ENCODE results near the gene DELE1.
A peak's percentile ranks its signal among the peaks of the same experiment; 100 is the strongest.

The DELE1 gene

DNA sequence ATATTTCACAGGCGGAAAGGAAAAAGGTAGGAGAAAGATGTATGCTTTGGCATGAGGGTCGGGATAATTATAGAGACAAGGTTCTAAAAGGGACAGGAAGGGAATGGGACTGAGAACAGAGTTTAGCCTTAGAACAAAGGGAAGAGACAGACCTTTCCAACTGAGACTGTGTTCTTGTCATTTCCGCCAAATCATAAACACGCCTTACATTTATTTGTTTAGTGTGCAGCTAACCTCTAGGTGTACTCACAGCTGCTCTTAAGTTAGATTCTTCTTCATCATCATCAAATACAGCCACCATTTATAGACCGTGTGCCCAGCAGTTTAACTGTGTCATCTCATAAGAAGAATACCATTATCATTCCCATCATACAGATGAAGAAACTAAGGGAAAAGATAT is 5.9 kb upstream of the DELE1 start:
- TF ChIP-seq, protein P1, sequence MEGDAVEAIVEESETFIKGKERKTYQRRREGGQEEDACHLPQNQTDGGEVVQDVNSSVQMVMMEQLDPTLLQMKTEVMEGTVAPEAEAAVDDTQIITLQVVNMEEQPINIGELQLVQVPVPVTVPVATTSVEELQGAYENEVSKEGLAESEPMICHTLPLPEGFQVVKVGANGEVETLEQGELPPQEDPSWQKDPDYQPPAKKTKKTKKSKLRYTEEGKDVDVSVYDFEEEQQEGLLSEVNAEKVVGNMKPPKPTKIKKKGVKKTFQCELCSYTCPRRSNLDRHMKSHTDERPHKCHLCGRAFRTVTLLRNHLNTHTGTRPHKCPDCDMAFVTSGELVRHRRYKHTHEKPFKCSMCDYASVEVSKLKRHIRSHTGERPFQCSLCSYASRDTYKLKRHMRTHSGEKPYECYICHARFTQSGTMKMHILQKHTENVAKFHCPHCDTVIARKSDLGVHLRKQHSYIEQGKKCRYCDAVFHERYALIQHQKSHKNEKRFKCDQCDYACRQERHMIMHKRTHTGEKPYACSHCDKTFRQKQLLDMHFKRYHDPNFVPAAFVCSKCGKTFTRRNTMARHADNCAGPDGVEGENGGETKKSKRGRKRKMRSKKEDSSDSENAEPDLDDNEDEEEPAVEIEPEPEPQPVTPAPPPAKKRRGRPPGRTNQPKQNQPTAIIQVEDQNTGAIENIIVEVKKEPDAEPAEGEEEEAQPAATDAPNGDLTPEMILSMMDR (conservative IDR thresholded peaks at IDR 0.05), result no peak
- no peak overlapping the region for H3K27ac ChIP-seq

DNA sequence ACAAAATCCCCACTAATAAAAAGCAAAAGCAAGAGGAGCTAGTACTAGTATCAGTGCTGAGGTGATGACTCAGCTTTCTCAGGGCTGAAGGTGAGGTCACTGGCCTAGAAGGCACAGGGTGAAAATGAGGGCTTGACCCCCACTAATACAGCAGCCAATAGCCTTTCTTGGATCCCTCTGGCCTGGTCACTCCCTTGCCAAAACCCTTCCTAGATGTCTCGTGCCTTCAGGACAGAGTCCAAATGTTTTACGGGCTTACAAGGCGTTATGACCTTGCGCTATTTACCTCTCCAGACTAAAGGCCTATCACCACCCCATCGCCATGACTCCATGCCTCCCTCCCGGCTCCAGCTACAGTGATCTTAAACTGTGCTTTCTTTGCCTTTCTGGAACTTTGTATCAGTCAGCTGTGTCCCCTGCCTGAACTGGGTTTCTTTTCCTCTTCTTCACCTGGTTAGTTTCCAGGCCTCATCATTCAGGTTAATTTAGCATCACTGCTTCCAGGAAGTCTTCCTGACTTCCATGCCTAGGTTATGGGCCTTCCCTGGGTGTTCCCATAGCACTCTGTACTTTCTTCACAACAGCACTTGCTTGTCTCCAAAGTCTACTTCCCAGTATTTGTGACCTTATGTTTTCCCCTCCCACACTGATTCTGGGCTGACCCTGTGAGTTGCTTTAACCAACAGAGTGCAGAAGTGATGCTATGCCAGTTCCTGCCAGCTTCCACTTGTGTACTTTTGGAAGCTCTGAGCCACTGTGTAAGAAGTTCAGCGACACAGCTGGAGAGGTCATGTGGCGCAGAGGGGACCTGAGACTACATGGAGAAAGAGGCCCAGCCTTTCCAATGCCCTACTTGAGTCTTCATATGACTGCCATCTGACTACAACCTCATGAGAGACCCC is 4.2 kb upstream of the DELE1 start:
- no peak overlapping the region for H3K27ac ChIP-seq
- TF ChIP-seq, protein P1 (conservative IDR thresholded peaks at IDR 0.05), result no peak

- TF ChIP-seq, protein P1 (conservative IDR thresholded peaks at IDR 0.05), result no peak
Measured at GRCh38 chr5:141920771-141921170, 2.9 kb upstream of the DELE1 start.

DNA sequence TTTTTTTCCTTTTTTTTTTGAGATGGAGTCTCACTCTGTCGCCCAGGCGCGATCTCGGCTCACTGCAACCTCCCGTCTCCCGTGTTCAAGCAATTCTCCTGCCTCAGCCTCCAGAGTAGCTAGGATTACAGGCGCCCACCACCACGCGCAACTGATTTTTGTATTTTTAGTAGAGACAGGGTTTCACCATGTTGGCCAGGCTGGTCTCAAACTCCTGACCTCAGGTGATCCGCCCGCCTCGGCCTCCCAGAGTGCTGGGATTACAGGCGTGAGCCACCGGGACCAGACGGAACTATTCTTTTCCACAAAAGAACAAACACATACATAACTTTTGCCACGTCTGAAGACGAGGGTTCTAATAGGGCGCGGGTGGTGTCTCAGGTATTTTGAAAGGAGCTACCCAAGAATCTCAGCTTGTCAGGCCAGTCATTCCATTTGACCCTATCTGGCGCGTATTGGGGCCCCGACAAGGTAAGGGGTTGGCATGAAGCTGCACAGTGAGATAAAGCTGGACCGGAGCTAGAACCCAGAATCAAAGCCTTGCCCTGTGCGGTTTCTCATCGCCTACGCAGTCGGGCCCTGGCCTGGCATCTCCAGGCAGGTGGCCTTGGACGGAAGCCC is 734 bp upstream of the DELE1 start:
- peak overlapping the region; percentile 91 for H3K27ac ChIP-seq

More at GRCh38 chr5:141920771-141921170, 2.9 kb upstream of the DELE1 start:
- no peak overlapping the region for H3K27ac ChIP-seq

DNA sequence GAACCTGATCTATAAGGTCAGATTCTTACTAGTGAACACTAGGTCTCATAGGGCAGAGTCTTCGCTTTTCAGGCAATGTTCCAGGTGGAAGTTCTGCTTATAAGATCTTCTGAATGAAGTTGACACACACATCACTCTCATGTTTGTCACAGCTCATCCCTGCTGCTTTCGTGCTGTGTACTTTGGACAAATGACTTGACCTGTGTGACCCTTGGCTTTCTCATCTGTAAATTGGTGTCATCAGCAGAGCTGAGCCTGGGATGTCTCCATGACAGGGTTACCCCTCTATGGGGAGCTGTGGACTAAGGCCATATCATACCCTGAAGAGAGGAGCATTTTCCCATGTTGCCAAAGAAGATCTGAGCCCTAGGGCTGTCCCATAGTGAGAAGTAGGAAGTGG is 2.8 kb downstream of the DELE1 start:
- TF ChIP-seq, protein P1 (conservative IDR thresholded peaks at IDR 0.05), result no peak
- H3K27ac ChIP-seq, result no peak overlapping the region

DNA sequence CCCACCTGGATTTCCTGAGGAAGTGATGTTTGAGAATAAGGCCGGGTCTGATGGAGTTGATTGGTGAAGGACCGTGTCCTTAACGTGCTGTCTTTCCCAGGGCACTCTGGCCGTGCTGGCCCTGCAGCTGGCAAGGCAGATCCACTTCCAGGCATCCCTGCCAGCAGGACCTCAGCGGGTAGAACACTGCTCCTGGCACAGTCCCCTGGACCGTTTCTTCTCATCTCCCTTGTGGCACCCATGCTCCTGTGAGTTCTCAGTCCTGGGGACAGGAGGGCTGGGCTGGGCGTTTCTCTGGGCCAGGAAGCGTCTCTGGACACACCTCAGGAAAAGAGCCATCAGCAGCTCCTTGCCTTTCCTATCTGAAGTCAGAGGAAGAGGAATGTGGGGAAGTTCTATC is 4.4 kb downstream of the DELE1 start:
- no peak overlapping the region for H3K27ac ChIP-seq

GRCh38 chr5:141929398-141930058 is 5.9 kb downstream of the DELE1 start:
- TF ChIP-seq, protein P1 (conservative IDR thresholded peaks at IDR 0.05), result no peak
- H3K27ac ChIP-seq, result no peak overlapping the region

More for the DNA sequence above, 4.4 kb downstream of the DELE1 start:
- TF ChIP-seq, protein P1 (conservative IDR thresholded peaks at IDR 0.05), result no peak

Measured in VCaP (cell line).